ENCODE measurements around the gene SIGLEC8. TPM values are rescaled to one million over a fixed set of nuclear protein-coding genes. Genes with fewer than 3 reads are reported as not detected.

Gene SIGLEC8
- total and polyA plus RNA-seq, 9 of the 15 experiments (the other 6 are each of a cell fraction or from before 2014, with no cell fraction given) = 0.04 to 0.65 (median 0.39) TPM

- TF ChIP-seq ZNF592 (IDR thresholded peaks at IDR 0.05) (no peak), SMARCE1 (IDR thresholded peaks at IDR 0.05) (no peak), ELF4 (CRISPR knock-in tag; IDR thresholded peaks at IDR 0.05) (0 out of 2 replicates have a peak, but pooled peaks have one; percentile 56), GATAD2A (IDR thresholded peaks at IDR 0.05) (no peak), TAF1 (IDR thresholded peaks at IDR 0.05; ENCODE audit: control insufficient read depth, extremely low read depth, insufficient read depth, low read length, severe bottlenecking) (no peak), KHSRP (IDR thresholded peaks at IDR 0.05) (no peak), SMAD4 (CRISPR knock-in tag; conservative IDR thresholded peaks at IDR 0.05) (peak; percentile 51), CSDE1 (IDR thresholded peaks at IDR 0.05) (no peak), TEAD4 (IDR thresholded peaks at IDR 0.05; ENCODE audit: low read length) (peak; percentile 51; the same call in 1 of the 2 replicates), TEAD4 (CRISPR knock-in tag; IDR thresholded peaks at IDR 0.05; ENCODE audit: borderline replicate concordance) (no peak), ZFPM2 (CRISPR knock-in tag; IDR thresholded peaks at IDR 0.05) (no peak), NFE2 (IDR thresholded peaks at IDR 0.05; ENCODE audit: low read depth) (no peak), ZNF766 (CRISPR knock-in tag; conservative IDR thresholded peaks at IDR 0.05) (peak; percentile 77; the same call in 1 of the 2 replicates), ZNF324 (CRISPR knock-in tag; IDR thresholded peaks at IDR 0.05) (no peak), GTF2F1 (IDR thresholded peaks at IDR 0.05; ENCODE audit: low read depth, low read length) (no peak), ZNF282 (CRISPR knock-in tag; IDR thresholded peaks at IDR 0.05) (no peak), FOXK1 (CRISPR knock-in tag; IDR thresholded peaks at IDR 0.05; ENCODE audit: borderline replicate concordance) (0 out of 2 replicates have a peak, but pooled peaks have one; percentile 41), GABPB1 (CRISPR knock-in tag; IDR thresholded peaks at IDR 0.05) (peak; percentile 47; the same call in 1 of the 2 replicates), OTX1 (CRISPR knock-in tag; IDR thresholded peaks at IDR 0.05) (no peak), RERE (CRISPR knock-in tag; IDR thresholded peaks at IDR 0.05; ENCODE audit: borderline replicate concordance) (no peak), HDAC8 (tag; IDR thresholded peaks at IDR 0.05) (no peak), BRD4 (IDR thresholded peaks at IDR 0.05) (no peak), KLF10 (CRISPR knock-in tag; IDR thresholded peaks at IDR 0.05) (no peak)
Observed at GRCh38 chr19:51480590-51480989, 22.3 kb upstream of the SIGLEC8 start (continued).

All from K562 (cell line).